Omental fat pad (tissue), 4 donors: ENCODE results near the gene MKNK2. TPM values are rescaled to one million over a fixed set of nuclear protein-coding genes. Genes with fewer than 3 reads are reported as not detected.

Experiments used
- ATAC-seq: fragments of 150-250 bp; one replicate; pipeline ENCODE4 v1.9.1; 2016; ENCODE audit warnings: mild to moderate bottlenecking, moderate library complexity; ENCODE audit not compliant: low FRiP score
- DNase-seq: peaks from one replicate; pipeline ENCODE4 v3.0.0-alpha.2; 2019; ENCODE audit warnings: low spot score
- total RNA-seq, 4 donors: library from RNA; depleted of rRNA; stranded (reverse); fragments of >200 nt; gene quantifications; one replicate each; pipeline ENCODE4 v1.1.0, GENCODE V29; 2016
- TF ChIP-seq, protein P1 (sequence below), 3 donors: fragments of 450-650 bp; IDR thresholded peaks; one replicate each; pipeline ENCODE4 v1.5.1; 2016 to 2017; ENCODE audit warnings: antibody characterized with exemption in 3 of 3, mild to moderate bottlenecking in 3 of 3, moderate library complexity in 2 of 3

MKNK2 gene
- total RNA-seq, 4 donors from 2014 or later, result 133 to 232 (median 178) TPM

GRCh38 chr19:2077833-2078619, 27.0 kb upstream of the MKNK2 start:
- TF ChIP-seq, protein P1, sequence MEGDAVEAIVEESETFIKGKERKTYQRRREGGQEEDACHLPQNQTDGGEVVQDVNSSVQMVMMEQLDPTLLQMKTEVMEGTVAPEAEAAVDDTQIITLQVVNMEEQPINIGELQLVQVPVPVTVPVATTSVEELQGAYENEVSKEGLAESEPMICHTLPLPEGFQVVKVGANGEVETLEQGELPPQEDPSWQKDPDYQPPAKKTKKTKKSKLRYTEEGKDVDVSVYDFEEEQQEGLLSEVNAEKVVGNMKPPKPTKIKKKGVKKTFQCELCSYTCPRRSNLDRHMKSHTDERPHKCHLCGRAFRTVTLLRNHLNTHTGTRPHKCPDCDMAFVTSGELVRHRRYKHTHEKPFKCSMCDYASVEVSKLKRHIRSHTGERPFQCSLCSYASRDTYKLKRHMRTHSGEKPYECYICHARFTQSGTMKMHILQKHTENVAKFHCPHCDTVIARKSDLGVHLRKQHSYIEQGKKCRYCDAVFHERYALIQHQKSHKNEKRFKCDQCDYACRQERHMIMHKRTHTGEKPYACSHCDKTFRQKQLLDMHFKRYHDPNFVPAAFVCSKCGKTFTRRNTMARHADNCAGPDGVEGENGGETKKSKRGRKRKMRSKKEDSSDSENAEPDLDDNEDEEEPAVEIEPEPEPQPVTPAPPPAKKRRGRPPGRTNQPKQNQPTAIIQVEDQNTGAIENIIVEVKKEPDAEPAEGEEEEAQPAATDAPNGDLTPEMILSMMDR (IDR thresholded peaks at IDR 0.05), result no peak
- DNase-seq (no peak), ATAC-seq (no peak)

DNA sequence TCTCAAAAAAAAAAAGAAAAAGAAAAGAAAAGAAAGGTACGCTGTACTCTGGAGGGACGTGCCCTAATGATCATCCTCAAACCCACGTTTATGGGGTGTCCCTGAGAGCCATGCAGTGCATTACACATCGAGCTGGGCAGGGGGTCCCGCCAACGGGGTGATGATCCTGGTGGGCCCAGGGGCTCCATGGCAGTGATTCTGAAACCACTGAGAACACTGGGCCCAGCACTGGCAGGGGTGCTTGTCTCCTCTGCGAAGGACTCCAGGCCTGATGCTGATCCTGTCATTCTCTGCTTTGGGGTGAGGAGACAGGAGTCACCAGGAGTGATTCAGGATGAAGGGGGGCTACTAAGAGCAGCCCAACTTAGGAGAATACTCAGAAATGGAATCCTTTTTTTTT, 26.4 kb upstream of the MKNK2 start:
- TF ChIP-seq, protein P1 (IDR thresholded peaks at IDR 0.05), result no peak
- DNase-seq, result no peak
- ATAC-seq, result no peak

GRCh38 chr19:2076526-2076944, 25.5 kb upstream of the MKNK2 start:
- DNase-seq (no peak), ATAC-seq (no peak)
- TF ChIP-seq, protein P1 (IDR thresholded peaks at IDR 0.05), result no peak

GRCh38 chr19:2072757-2073551, 21.9 kb upstream of the MKNK2 start:
- no peak for ATAC-seq
- TF ChIP-seq, protein P1 (IDR thresholded peaks at IDR 0.05), result no peak
- DNase-seq, result no peak

GRCh38 chr19:2070986-2071673, 20.1 kb upstream of the MKNK2 start:
- DNase-seq (no peak), ATAC-seq (no peak)
- TF ChIP-seq, protein P1 (IDR thresholded peaks at IDR 0.05), result no peak

DNA sequence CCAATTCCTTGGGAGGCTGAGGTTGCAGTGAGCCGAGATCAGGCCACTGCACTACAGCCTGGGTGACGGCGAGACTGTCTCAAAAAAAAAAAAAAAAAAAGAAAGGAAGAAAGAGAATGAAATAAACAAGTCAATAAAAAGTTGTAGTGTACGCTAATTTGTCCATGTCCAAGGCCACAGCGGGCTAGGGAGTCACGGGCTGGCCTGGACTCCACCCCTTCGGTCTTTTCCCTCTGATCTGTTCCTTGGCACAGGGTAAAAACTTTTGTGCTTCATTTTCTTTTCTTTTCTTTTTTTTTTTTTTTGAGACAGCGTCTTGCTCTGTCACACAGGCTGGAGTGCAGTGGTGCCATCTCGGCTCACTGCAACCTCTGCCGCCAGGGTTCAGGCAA, 19.4 kb upstream of the MKNK2 start:
- DNase-seq (no peak), ATAC-seq (no peak)
- TF ChIP-seq, protein P1 (IDR thresholded peaks at IDR 0.05), result no peak
